IPS-11a (cell line): ENCODE results near the gene SAV1.
"Not testable (repeated sequence)": the region's sequence is repeated elsewhere in the genome, so short reads cannot be mapped to it uniquely, and the experiment has no call there.

Experiments used
- H3K4me3 ChIP-seq: one replicate; pipeline ENCODE4 v1.5.1; 2013; ENCODE audit warnings: low read depth, low read length, control low read depth

The SAV1 gene

DNA sequence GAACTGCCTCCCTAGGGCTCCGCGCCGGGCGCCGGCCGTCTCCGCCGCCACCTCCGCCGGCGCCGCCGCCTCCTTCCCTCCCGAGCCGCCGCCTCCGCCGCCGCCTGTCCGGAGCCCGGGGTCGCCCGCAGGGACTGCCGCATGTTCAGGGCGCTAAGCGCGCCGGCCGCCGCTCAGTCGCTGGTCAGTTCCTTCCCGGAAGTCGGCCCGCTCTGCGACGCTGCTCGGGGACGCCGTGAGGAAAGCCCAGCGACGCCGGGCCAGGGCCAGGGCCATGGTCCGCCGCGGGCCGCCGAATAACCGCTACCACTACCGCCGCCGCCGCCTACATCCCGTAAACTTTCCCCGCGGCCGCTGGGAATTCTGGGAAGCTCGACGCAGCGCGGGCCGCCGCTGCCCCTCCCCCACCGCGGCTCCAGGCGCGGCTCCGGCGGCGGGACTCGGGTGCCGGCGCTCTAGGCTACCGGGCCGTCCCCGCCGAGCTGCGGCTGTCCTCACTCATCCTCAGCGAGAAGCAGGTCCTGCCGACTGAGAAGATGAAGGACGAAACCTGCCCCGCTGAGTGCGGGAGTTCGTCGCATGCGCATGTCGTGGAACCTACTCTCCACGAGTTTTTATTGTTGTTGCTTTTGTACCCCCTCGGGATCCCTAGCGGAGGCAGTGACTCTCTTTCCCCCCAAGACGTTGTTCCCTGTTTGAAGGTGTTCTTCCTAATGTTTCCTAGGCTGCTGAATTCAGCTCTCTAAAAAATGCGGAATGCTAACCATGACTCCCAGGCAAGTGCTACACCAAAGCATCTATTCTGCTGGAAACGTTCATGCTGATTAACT is at the start of gene SAV1:
Gene SAV1 (minus strand): TSS at position 311 of the 830 bp plus-strand sequence. CDS start 339 bp downstream, outside the sequence.
- H3K4me3 ChIP-seq, result peak within 1 kb of the TSS; percentile 88

GRCh38 chr14:50717811-50718210 is 49.7 kb upstream of the SAV1 start:
- H3K4me3 ChIP-seq, result no peak overlapping the region

GRCh38 chr14:50714450-50715073 is 46.5 kb upstream of the SAV1 start:
- no peak overlapping the region for H3K4me3 ChIP-seq

- H3K4me3 ChIP-seq, result no peak overlapping the region
Observed at GRCh38 chr14:50711043-50711442, 42.9 kb upstream of the SAV1 start.

GRCh38 chr14:50705026-50705593 is 37.0 kb upstream of the SAV1 start:
- H3K4me3 ChIP-seq, result no peak overlapping the region

DNA sequence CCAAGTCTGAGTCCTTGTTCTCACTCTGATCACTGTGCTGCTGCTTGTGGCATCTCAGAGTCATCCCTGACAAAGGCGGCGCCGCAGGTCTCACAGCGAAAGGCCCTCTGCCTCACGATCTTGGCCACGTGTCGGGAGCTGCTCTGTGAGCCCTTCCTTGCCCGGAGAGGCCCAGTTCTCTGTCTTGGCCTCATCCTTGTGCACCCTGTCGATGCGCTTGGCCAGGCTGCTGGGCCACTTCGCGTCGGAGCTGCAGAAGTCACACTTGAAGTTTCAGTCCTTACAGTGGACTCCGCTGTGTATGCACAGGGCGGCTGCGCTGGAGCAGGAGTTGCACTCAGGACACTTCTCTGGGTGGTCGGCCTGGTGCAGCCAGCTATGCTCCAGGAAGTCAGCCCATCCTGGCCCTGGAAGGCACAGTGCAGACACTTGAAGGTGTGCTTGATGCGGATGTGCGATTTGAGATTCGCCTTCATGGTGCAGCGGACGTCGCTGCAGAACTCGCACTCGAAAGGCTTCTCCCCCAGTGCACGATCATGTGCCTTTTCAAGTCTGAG is 36.4 kb upstream of the SAV1 start:
- no peak overlapping the region for H3K4me3 ChIP-seq

DNA sequence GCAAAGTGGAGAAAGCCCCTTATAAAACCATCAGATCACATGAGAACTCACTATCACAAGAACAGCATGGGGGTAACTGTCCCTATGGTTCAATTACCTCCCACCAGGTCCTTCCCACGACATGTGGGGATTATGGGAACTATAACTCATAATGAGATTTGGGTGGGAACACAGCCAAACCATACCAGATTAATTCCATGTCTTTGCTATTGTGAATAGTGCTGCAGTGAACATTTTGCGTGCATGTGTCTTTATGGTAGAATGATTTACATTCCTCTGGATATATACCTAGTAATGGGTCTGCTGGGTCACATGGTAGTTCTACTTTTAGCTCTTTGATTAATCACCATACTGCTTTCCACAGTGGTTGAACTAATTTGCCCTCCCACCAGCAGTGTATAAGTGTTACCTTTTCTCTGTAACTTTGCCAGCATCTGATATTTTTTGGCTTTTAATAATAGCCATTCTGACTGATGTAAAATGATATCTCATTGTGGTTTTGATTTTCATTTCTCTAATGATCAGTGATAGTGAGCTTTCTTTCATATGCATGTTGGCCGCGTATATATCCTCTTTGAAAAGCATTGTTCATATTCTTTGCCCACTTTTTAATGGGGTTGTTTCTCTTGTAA is 29.7 kb upstream of the SAV1 start:
- H3K4me3 ChIP-seq, result no peak overlapping the region

GRCh38 chr14:50694260-50694659 is 26.2 kb upstream of the SAV1 start:
- not testable (repeated sequence) for H3K4me3 ChIP-seq

DNA sequence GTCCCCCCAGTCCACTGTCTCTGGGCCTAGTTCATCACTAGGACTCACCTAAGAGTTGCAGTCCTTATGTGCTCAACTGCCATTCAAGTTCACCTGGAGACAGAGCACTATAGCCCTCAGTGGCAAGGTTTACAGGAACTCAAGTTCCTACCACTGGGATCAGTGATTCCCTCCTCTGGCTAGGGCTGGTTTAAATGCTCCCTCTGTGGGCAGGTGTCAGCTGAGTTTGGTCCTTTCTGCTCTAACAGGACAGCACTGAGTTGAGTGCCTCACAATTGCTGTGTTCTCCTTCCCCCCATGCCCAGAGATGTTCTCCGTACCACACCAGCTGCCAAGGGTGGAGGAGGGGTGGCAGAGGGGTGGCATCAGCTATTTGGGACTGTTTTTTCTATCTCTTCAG is 20.8 kb upstream of the SAV1 start:
- no peak overlapping the region for H3K4me3 ChIP-seq

DNA sequence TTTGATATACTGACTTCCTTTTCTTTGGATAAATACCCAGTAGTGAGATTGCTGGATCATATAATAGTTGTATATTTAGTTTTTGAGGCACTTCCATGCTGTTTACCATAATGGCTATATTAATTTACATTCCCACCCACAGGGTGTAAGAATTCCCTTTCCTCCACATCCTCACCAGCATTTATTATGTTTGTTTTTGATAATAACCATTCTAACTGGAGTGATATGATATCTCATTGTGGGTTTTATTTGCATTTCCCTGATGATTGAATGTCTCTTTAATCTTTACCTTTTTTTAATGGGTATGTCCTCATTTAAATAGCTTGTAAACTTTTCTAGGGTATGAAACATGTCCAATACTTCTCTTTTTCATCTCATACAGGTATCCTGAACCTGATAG is 11.6 kb upstream of the SAV1 start:
- H3K4me3 ChIP-seq, result no peak overlapping the region

- H3K4me3 ChIP-seq, result no peak overlapping the region
Observed at GRCh38 chr14:50678163-50678562, 10.1 kb upstream of the SAV1 start.

- H3K4me3 ChIP-seq, result no peak overlapping the region
Observed at GRCh38 chr14:50677527-50678063, 9.5 kb upstream of the SAV1 start.

GRCh38 chr14:50676814-50677516 is 8.9 kb upstream of the SAV1 start:
- H3K4me3 ChIP-seq, result no peak overlapping the region

DNA sequence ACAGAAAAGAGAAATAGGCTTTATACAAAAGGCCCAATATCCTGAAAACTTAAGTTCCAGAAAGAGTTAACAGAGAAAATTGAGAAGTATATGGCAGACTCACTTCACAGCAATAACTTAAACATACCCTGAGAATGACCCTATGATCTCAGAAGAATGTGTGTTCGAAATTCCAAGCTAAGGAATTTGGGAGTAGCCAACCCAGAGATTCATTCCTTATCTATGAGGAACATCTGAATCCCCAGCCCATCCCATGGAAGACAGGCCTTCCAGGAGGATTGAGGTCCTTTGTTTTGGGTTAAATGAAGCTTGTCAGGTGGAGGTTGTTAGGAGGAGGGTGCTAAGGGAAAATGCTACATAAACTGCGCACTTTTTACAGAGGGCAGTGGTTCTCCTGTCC is 7.5 kb upstream of the SAV1 start:
- no peak overlapping the region for H3K4me3 ChIP-seq

GRCh38 chr14:50670866-50671256 is 2.8 kb upstream of the SAV1 start:
- H3K4me3 ChIP-seq, result no peak overlapping the region

- H3K4me3 ChIP-seq, result no peak overlapping the region
Observed at GRCh38 chr14:50670196-50670865, 2.2 kb upstream of the SAV1 start.

DNA sequence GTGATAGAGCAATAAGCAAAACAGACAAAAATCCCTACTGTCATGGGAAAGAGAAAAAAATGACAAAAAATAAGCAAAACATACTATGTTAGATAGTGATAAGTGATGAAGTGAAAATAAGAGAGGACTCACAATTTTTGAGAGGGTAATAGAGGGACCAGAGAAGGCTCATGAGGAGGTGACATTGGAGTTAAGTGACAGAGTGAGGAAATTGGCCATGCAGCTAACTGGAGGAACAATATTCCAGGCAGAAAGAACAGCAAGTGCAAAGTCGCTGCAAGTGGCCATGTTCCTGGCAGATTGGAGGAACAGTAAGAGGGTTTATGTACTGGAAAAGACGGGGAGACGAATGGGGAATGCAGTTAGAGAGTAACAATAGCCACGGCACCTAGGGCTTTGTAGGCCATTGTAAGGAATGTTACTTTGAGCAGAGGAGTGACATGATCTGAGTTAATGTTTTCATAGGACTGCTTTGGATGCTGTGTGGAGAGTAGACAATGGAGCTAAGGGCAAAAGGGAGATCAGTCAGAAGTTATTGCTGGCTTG is 1.4 kb upstream of the SAV1 start:
- no peak overlapping the region for H3K4me3 ChIP-seq

DNA sequence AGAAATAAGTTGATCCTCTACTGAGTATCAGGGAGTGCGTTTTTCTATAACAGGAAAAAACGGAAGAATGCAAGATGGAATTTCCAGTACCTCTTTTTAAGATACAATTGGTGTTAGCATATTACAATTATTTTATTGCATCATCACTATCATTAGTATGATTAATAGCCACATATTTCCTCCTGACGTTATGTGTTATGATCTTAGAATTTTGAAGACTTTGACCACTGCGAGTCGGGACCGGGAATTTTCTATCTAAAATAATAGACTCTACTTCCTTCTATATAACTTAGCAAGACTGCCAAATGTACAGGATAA is 679 bp upstream of the SAV1 start:
- H3K4me3 ChIP-seq, result peak overlapping the region; percentile 88

DNA sequence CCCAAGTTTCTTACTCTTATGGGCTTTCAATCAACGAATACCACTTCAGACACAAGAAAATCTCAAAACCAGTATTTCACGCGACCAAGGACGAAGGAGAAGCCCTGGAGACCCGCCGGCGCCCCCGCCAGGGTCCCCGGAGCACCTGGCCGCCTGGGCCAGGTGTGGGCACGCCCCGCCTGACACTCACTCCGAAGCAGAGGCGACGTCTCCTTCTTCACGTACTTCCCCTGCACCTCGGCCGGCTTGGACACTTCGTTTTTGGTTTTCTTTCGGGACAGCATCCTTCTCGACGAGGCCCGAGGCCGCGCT is 466 bp downstream of the SAV1 start:
- H3K4me3 ChIP-seq, result peak overlapping the region; percentile 88
